Keratinocyte (primary cell): ENCODE measurements around the gene TUBGCP3. TPM values are rescaled to one million over a fixed set of nuclear protein-coding genes. Genes with fewer than 3 reads are reported as not detected.

ENCODE experiments used
- DNase-seq: peaks from one replicate; pipeline ENCODE4 v3.0.0-alpha.2; 2011; ENCODE audit warnings: low read depth, missing footprints, low spot score
- FAIRE-seq: peaks from 2 replicates; lab custom pipeline; 2011; peaks lifted over from hg19 to GRCh38; lab: Jason Lieb, UNC
- H2AFZ ChIP-seq: 2 replicates; pipeline ENCODE4 v1.6.0; 2012; ENCODE audit warnings: low read length, control low read depth, inconsistent platforms; ENCODE audit not compliant: control insufficient read depth
- H3K27ac ChIP-seq: 2 replicates; pipeline ENCODE4 v1.5.1; 2011; ENCODE audit warnings: low read length; ENCODE audit not compliant: control insufficient read depth, insufficient read depth
- H3K27me3 ChIP-seq: 3 replicates; pipeline ENCODE4 v1.6.0; 2011; ENCODE audit warnings: low read length; ENCODE audit not compliant: control insufficient read depth, insufficient read depth; ENCODE audit errors: extremely low read depth
- H3K36me3 ChIP-seq, 2 experiments: 2 replicates in 1 of 2; 3 replicates in 1 of 2; pipeline ENCODE4 v1.5.1; 2011; ENCODE audit warnings: low read length in 2 of 2, mild to moderate bottlenecking in 1 of 2; ENCODE audit not compliant: control insufficient read depth in 2 of 2, insufficient read depth in 2 of 2; ENCODE audit errors: extremely low read depth in 1 of 2
- H3K4me1 ChIP-seq: 3 replicates; pipeline ENCODE4 v1.5.1; 2011; ENCODE audit warnings: low read length; ENCODE audit not compliant: control insufficient read depth, insufficient read depth; ENCODE audit errors: extremely low read depth
- H3K4me2 ChIP-seq: 3 replicates; pipeline ENCODE4 v1.6.0; 2011; ENCODE audit warnings: low read depth, low read length; ENCODE audit not compliant: control insufficient read depth, insufficient read depth; ENCODE audit errors: extremely low read depth
- H3K4me3 ChIP-seq, 3 experiments: fragments of 200-600 bp in 1 of 3; sonication (generic) in 1 of 3; 2 replicates in 2 of 3; 3 replicates in 1 of 3; pipeline ENCODE4 v1.5.1; 2011 to 2016; ENCODE audit warnings: low read length in 3 of 3, mild to moderate bottlenecking in 3 of 3, control low read depth in 2 of 3, inconsistent platforms in 1 of 3, low read depth in 1 of 3, mixed read lengths in 1 of 3, mixed run types in 1 of 3, moderate library complexity in 1 of 3; ENCODE audit not compliant: control insufficient read depth in 2 of 3, insufficient read depth in 2 of 3; ENCODE audit errors: extremely low read depth in 1 of 3
- H3K79me2 ChIP-seq: 2 replicates; pipeline ENCODE4 v1.6.0; 2012; ENCODE audit warnings: low read length; ENCODE audit not compliant: control insufficient read depth, insufficient read depth
- H3K9ac ChIP-seq: 3 replicates; pipeline ENCODE4 v1.6.0; 2011; ENCODE audit warnings: low read length; ENCODE audit not compliant: control insufficient read depth, insufficient read depth; ENCODE audit errors: extremely low read depth
- H3K9me1 ChIP-seq: 3 replicates; pipeline ENCODE4 v1.6.0; 2011; ENCODE audit warnings: low read length; ENCODE audit not compliant: control insufficient read depth, insufficient read depth; ENCODE audit errors: extremely low read depth
- H3K9me3 ChIP-seq: 2 replicates; pipeline ENCODE4 v1.5.1; 2012; ENCODE audit warnings: low read depth, low read length; ENCODE audit not compliant: control insufficient read depth
- H4K20me1 ChIP-seq: 3 replicates; pipeline ENCODE4 v1.6.0; 2011; ENCODE audit warnings: low read length; ENCODE audit not compliant: control insufficient read depth, insufficient read depth; ENCODE audit errors: extremely low read depth
- CTCF ChIP-seq, 3 experiments: IDR thresholded peaks in 1 of 3; conservative IDR thresholded peaks in 1 of 3; optimal IDR thresholded peaks in 1 of 3; 2 replicates in 2 of 3; 3 replicates in 1 of 3; pipeline versions ENCODE3 to v1.5.1; 2011; ENCODE audit warnings: low read length in 3 of 3, mild to moderate bottlenecking in 3 of 3, moderate library complexity in 2 of 3, control low read depth in 1 of 3, inconsistent platforms in 1 of 3; ENCODE audit not compliant: insufficient read depth in 2 of 3; ENCODE audit errors: extremely low read depth in 1 of 3
- EZH2 ChIP-seq: IDR thresholded peaks from one replicate; pipeline ENCODE4 v1.6.1; 2012; ENCODE audit warnings: inconsistent platforms, mild to moderate bottlenecking, low read length, moderate library complexity
- dilution Hi-C: fragments of 300-500 bp; cut with MboI; formaldehyde crosslinking; loops from one replicate; pipeline ENCODE4 v1.7.0; 2020; ENCODE audit warnings: low sequenced_read_pairs; ENCODE audit not compliant: extremely low pct_ligation_motif_present
- polyA plus RNA-seq, 5 experiments: library from polyadenylated mRNA; depleted of rRNA in 3 of 5; stranded (reverse) in 3 of 5; stranded (forward) in 1 of 5; unstranded in 1 of 5; fragments of >200 nt; gene quantifications; 1 replicate in 1 of 5; 2 replicates in 3 of 5; 3 replicates in 1 of 5; pipeline versions ENCODE4 v1.2.1 to v1.2.3, GENCODE V29; 2011 to 2012; ENCODE audit warnings: missing spikeins in 2 of 5, low read depth in 1 of 5, low replicate concordance in 1 of 5

The TUBGCP3 gene
- polyA plus RNA-seq, 1 donor (not counting 4 experiments of a cell fraction or from before 2014, with no cell fraction given): 14.0 TPM

- no peak overlapping the region for H3K4me2 ChIP-seq
- no peaks in the 10 kb centered on the region for H3K27me3 ChIP-seq
- H3K79me2 ChIP-seq: no peaks in the 10 kb centered on the region
- dilution Hi-C loops: no loop called here
- FAIRE-seq: no peak
- H3K27ac ChIP-seq: no peak overlapping the region
- no peaks in the 10 kb centered on the region for H3K4me1 ChIP-seq
- H3K9ac ChIP-seq: no peak overlapping the region
- H4K20me1 ChIP-seq: no peaks in the 10 kb centered on the region
- DNase-seq: no peak
- H3K9me3 ChIP-seq: no peaks in the 10 kb centered on the region
- no peaks in the 10 kb centered on the region for H3K9me1 ChIP-seq
- no peak overlapping the region for H2AFZ ChIP-seq
- no peak for TF ChIP-seq CTCF (optimal IDR thresholded peaks at IDR 0.05 in 1 of 3, IDR thresholded peaks at IDR 0.05 in 1 of 3, conservative IDR thresholded peaks at IDR 0.05 in 1 of 3; ENCODE audit: extremely low read depth in 1 of 3, insufficient read depth in 2 of 3, low read length in 3 of 3)
- no peak for TF ChIP-seq EZH2
- peaks cover 4 to 5% of the 10 kb centered on the region in 2 experiments for H3K36me3 ChIP-seq
- H3K4me3 ChIP-seq: no peak overlapping the region
Measured at GRCh38 chr13:112513761-112514160, 74.2 kb downstream of the TUBGCP3 start.

GRCh38 chr13:112510987-112511685, 76.8 kb downstream of the TUBGCP3 start:
- Histone ChIP-seq H3K9me1 (no peaks in the 10 kb centered on the region), H3K27me3 (no peaks in the 10 kb centered on the region), H3K9me3 (no peaks in the 10 kb centered on the region), H2AFZ (no peak overlapping the region), H3K4me2 (no peak overlapping the region), H3K9ac (no peak overlapping the region), H3K4me3 (no peak overlapping the region), H4K20me1 (no peaks in the 10 kb centered on the region), H3K79me2 (no peaks in the 10 kb centered on the region), H3K36me3 (peaks cover 4 to 8% of the 10 kb centered on the region in 2 experiments), H3K27ac (no peak overlapping the region), H3K4me1 (no peaks in the 10 kb centered on the region)
- FAIRE-seq: no peak
- TF ChIP-seq EZH2 (no peak), CTCF (optimal IDR thresholded peaks at IDR 0.05 in 1 of 3, IDR thresholded peaks at IDR 0.05 in 1 of 3, conservative IDR thresholded peaks at IDR 0.05 in 1 of 3; ENCODE audit: extremely low read depth in 1 of 3, insufficient read depth in 2 of 3, low read length in 3 of 3) (no peak)
- dilution Hi-C loops: no loop called here
- no peak for DNase-seq
